Mesenchymal stem cell (in vitro differentiated cells and primary cell): ENCODE data around the gene MRO.

ENCODE experiments used
- DNase-seq: peaks from one replicate; pipeline ENCODE4 v3.0.0-alpha.2; 2013
- H2AFZ ChIP-seq: one replicate; pipeline ENCODE4 v1.6.1; 2013; ENCODE audit warnings: low read depth, mild to moderate bottlenecking, control low read depth, inconsistent platforms, low read length, moderate library complexity
- H2AK5ac ChIP-seq: 2 replicates; pipeline ENCODE4 v1.6.1; 2013; ENCODE audit warnings: low read length, moderate library complexity, mild to moderate bottlenecking, inconsistent platforms; ENCODE audit not compliant: severe bottlenecking
- H2BK120ac ChIP-seq: one replicate; pipeline ENCODE4 v1.6.1; 2013; ENCODE audit warnings: low read depth, mild to moderate bottlenecking, inconsistent platforms, low read length, moderate library complexity
- H2BK12ac ChIP-seq, 2 experiments: one replicate each; pipeline ENCODE4 v1.6.1; 2013; ENCODE audit warnings: inconsistent platforms in 2 of 2, low read length in 2 of 2, mild to moderate bottlenecking in 2 of 2, moderate library complexity in 2 of 2, control low read depth in 1 of 2
- H2BK15ac ChIP-seq: one replicate; pipeline ENCODE4 v1.6.1; 2013; ENCODE audit warnings: mild to moderate bottlenecking, low read depth, inconsistent platforms; ENCODE audit not compliant: poor library complexity, severe bottlenecking
- H2BK5ac ChIP-seq: 2 replicates; pipeline ENCODE4 v1.6.1; 2013; ENCODE audit warnings: low read depth, mild to moderate bottlenecking, low read length, control low read depth, inconsistent platforms; ENCODE audit not compliant: poor library complexity, severe bottlenecking
- H3K14ac ChIP-seq, 2 experiments: one replicate each; pipeline ENCODE4 v1.6.1; 2013; ENCODE audit warnings: inconsistent platforms in 2 of 2, low read length in 2 of 2, control low read depth in 1 of 2, mild to moderate bottlenecking in 1 of 2, moderate library complexity in 1 of 2
- H3K18ac ChIP-seq, 2 experiments: one replicate each; pipeline ENCODE4 v1.6.1; 2013; ENCODE audit warnings: inconsistent platforms in 2 of 2, low read length in 2 of 2, control low read depth in 1 of 2, low read depth in 1 of 2, mild to moderate bottlenecking in 1 of 2
- H3K23ac ChIP-seq, 2 experiments: one replicate each; pipeline ENCODE4 v1.6.1; 2013; ENCODE audit warnings: inconsistent platforms in 2 of 2, low read length in 2 of 2, mild to moderate bottlenecking in 2 of 2, moderate library complexity in 2 of 2, control low read depth in 1 of 2
- H3K27ac ChIP-seq: 2 replicates; pipeline ENCODE4 v1.5.1; 2013; ENCODE audit warnings: mild to moderate bottlenecking, moderate library complexity, low read length, control low read depth, inconsistent platforms; ENCODE audit not compliant: poor library complexity, severe bottlenecking
- H3K27me3 ChIP-seq, 2 experiments: 2 replicates each; pipeline versions ENCODE4 v1.6.1 to v1.7.0; 2013; ENCODE audit warnings: low read length in 2 of 2, mild to moderate bottlenecking in 2 of 2, moderate library complexity in 2 of 2, control low read depth in 1 of 2, inconsistent platforms in 1 of 2; ENCODE audit not compliant: control insufficient read depth in 1 of 2, insufficient read depth in 1 of 2
- H3K36me3 ChIP-seq, 2 experiments: 2 replicates each; pipeline versions ENCODE4 v1.6.1 to v1.7.0; 2013; ENCODE audit warnings: low read length in 2 of 2, control low read depth in 1 of 2, inconsistent platforms in 1 of 2, low read depth in 1 of 2, mild to moderate bottlenecking in 1 of 2; ENCODE audit not compliant: insufficient read depth in 2 of 2, control insufficient read depth in 1 of 2
- H3K4ac ChIP-seq, 2 experiments: one replicate each; pipeline ENCODE4 v1.6.1; 2013; ENCODE audit warnings: inconsistent platforms in 2 of 2, low read length in 2 of 2, mild to moderate bottlenecking in 2 of 2, moderate library complexity in 2 of 2, control low read depth in 1 of 2, low read depth in 1 of 2
- H3K4me1 ChIP-seq: 2 replicates; pipeline ENCODE4 v1.6.1; 2013; ENCODE audit warnings: low read depth, low read length, control low read depth; ENCODE audit not compliant: control insufficient read depth, insufficient read depth
- H3K4me2 ChIP-seq: 2 replicates; pipeline ENCODE4 v1.6.1; 2013; ENCODE audit warnings: low read length, mild to moderate bottlenecking, inconsistent platforms; ENCODE audit not compliant: poor library complexity, severe bottlenecking
- H3K4me3 ChIP-seq, 2 experiments: 2 replicates each; pipeline versions ENCODE4 v1.5.1 to v1.7.0; 2013; ENCODE audit warnings: low read length in 2 of 2, mild to moderate bottlenecking in 2 of 2, control low read depth in 1 of 2, low read depth in 1 of 2; ENCODE audit not compliant: insufficient read depth in 1 of 2
- H3K79me1 ChIP-seq: replicated peaks from 2 replicates; pipeline ENCODE4 v1.6.1; 2013; ENCODE audit warnings: mild to moderate bottlenecking, control low read depth, low read length, inconsistent platforms; ENCODE audit not compliant: poor library complexity, severe bottlenecking
- H3K9ac ChIP-seq: 2 replicates; pipeline ENCODE4 v1.7.0; 2013; ENCODE audit warnings: mild to moderate bottlenecking, low read length, moderate library complexity
- H3K9me3 ChIP-seq: 2 replicates; pipeline ENCODE4 v1.7.0; 2013; ENCODE audit warnings: mild to moderate bottlenecking, low read length; ENCODE audit not compliant: control insufficient read depth
- H4K8ac ChIP-seq: one replicate; pipeline ENCODE4 v1.6.1; 2013; ENCODE audit warnings: inconsistent platforms, mild to moderate bottlenecking, low read length, moderate library complexity
- H4K91ac ChIP-seq: one replicate; pipeline ENCODE4 v1.6.1; 2013; ENCODE audit warnings: mild to moderate bottlenecking, low read length, inconsistent platforms
- WGBS: methylation state at CpG from one replicate; pipeline ENCODE4 v1.1.7; 2013; ENCODE audit warnings: mixed read lengths; 5-methylcytosine and 5-hydroxymethylcytosine counted together

MRO gene

GRCh38 chr18:50806208-50806616 lies 13.6 kb downstream of the MRO start:
- Histone ChIP-seq H3K18ac (no peak overlapping the region), H3K23ac (no peak overlapping the region), H2BK120ac (no peak overlapping the region), H3K14ac (no peak overlapping the region), H2AK5ac (no peak overlapping the region), H3K9me3 (no peaks in the 10 kb centered on the region), H2BK15ac (no peak overlapping the region), H3K27ac (no peak overlapping the region), H3K4me1 (no peaks in the 10 kb centered on the region), H2AFZ (no peak overlapping the region), H3K9ac (no peak overlapping the region), H3K4ac (no peak overlapping the region), H3K36me3 (no peaks in the 10 kb centered on the region), H2BK5ac (no peak overlapping the region), H3K4me2 (no peak overlapping the region), H3K79me1 (no peaks in the 10 kb centered on the region), H3K27me3 (peaks cover 13 to 20% of the 10 kb centered on the region in 2 experiments), H2BK12ac (no peak overlapping the region), H4K8ac (no peak overlapping the region), H4K91ac (no peak overlapping the region), H3K4me3 (no peak overlapping the region)
- no peak for DNase-seq
- 33% methylated on average over 13 of the region's 15 CpGs for WGBS

DNA sequence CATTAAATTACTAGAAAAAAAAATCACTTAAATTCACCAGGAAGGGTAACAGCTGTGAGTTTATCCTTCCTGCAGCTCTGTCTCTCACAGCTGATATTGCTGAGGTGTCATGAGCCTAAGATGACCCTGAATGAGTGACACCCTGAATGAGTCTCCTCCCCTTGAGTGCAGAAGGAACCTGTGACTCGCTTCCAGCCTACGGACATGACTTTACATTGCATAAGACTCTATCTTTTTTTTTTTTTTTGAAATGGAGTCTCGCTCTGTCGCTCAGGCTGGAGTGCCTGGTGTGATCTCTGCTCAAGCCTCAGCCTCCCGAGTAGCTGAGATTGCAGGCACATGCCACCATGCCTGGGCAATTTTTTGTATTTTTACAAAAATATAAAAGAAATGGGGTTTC lies 14.1 kb downstream of the MRO start:
- no peak overlapping the region for H2BK15ac ChIP-seq
- no peak overlapping the region for H4K8ac ChIP-seq
- H3K27ac ChIP-seq, result no peak overlapping the region
- H4K91ac ChIP-seq, result no peak overlapping the region
- H3K4me2 ChIP-seq, result no peak overlapping the region
- H3K9ac ChIP-seq, result no peak overlapping the region
- H3K18ac ChIP-seq, result no peak overlapping the region
- H3K9me3 ChIP-seq, result no peaks in the 10 kb centered on the region
- H2BK5ac ChIP-seq, result no peak overlapping the region
- no peaks in the 10 kb centered on the region for H3K79me1 ChIP-seq
- H2AFZ ChIP-seq, result no peak overlapping the region
- no peak overlapping the region for H2BK120ac ChIP-seq
- no peak for DNase-seq
- H3K36me3 ChIP-seq, result no peaks in the 10 kb centered on the region
- no peak overlapping the region for H2AK5ac ChIP-seq
- H3K4ac ChIP-seq, result no peak overlapping the region
- WGBS, result 68% methylated on average over 5 of the region's 5 CpGs
- H3K4me3 ChIP-seq, result no peak overlapping the region
- peaks cover 13 to 20% of the 10 kb centered on the region in 2 experiments for H3K27me3 ChIP-seq
- H3K23ac ChIP-seq, result no peak overlapping the region
- H3K14ac ChIP-seq, result no peak overlapping the region
- H3K4me1 ChIP-seq, result no peaks in the 10 kb centered on the region
- H2BK12ac ChIP-seq, result no peak overlapping the region

- no peak overlapping the region for H4K91ac ChIP-seq
- H3K9me3 ChIP-seq, result no peaks in the 10 kb centered on the region
- H3K14ac ChIP-seq, result no peak overlapping the region
- 90% methylated on average over 11 of the region's 11 CpGs for WGBS
- H3K18ac ChIP-seq, result no peak overlapping the region
- no peak overlapping the region for H3K4me2 ChIP-seq
- H2AFZ ChIP-seq, result no peak overlapping the region
- H3K36me3 ChIP-seq, result no peaks in the 10 kb centered on the region
- no peak overlapping the region for H2BK15ac ChIP-seq
- no peak overlapping the region for H2BK12ac ChIP-seq
- H2AK5ac ChIP-seq, result no peak overlapping the region
- no peaks in the 10 kb centered on the region for H3K79me1 ChIP-seq
- H3K23ac ChIP-seq, result no peak overlapping the region
- no peak overlapping the region for H3K4ac ChIP-seq
- no peak overlapping the region for H2BK5ac ChIP-seq
- H2BK120ac ChIP-seq, result no peak overlapping the region
- peaks cover 13 to 20% of the 10 kb centered on the region in 2 experiments for H3K27me3 ChIP-seq
- H3K4me3 ChIP-seq, result no peak overlapping the region
- H3K9ac ChIP-seq, result no peak overlapping the region
- no peak overlapping the region for H4K8ac ChIP-seq
- H3K27ac ChIP-seq, result no peak overlapping the region
- DNase-seq, result no peak
- H3K4me1 ChIP-seq, result no peaks in the 10 kb centered on the region
These were observed 16.2 kb downstream of the MRO start for GRCh38 chr18:50803592-50803991.

GRCh38 chr18:50802141-50802540 lies 17.7 kb downstream of the MRO start:
- WGBS, result 56% methylated on average over 3 of the region's 3 CpGs
- H2BK12ac ChIP-seq, result no peak overlapping the region
- no peak for DNase-seq
- no peak overlapping the region for H3K23ac ChIP-seq
- H2AK5ac ChIP-seq, result no peak overlapping the region
- H3K14ac ChIP-seq, result no peak overlapping the region
- no peaks in the 10 kb centered on the region for H3K79me1 ChIP-seq
- no peak overlapping the region for H2BK120ac ChIP-seq
- no peak overlapping the region for H2BK15ac ChIP-seq
- no peak overlapping the region for H2BK5ac ChIP-seq
- H3K27me3 ChIP-seq, result peaks cover 13 to 22% of the 10 kb centered on the region in 2 experiments
- no peak overlapping the region for H3K4ac ChIP-seq
- no peak overlapping the region for H3K18ac ChIP-seq
- H3K9me3 ChIP-seq, result no peaks in the 10 kb centered on the region
- H3K9ac ChIP-seq, result no peak overlapping the region
- H4K91ac ChIP-seq, result no peak overlapping the region
- H3K4me1 ChIP-seq, result no peaks in the 10 kb centered on the region
- no peak overlapping the region for H2AFZ ChIP-seq
- H4K8ac ChIP-seq, result no peak overlapping the region
- H3K4me2 ChIP-seq, result no peak overlapping the region
- H3K27ac ChIP-seq, result no peak overlapping the region
- H3K4me3 ChIP-seq, result no peak overlapping the region
- no peaks in the 10 kb centered on the region for H3K36me3 ChIP-seq
